Measurements from ENCODE around the gene CARD16. TPM values are rescaled to one million over a fixed set of nuclear protein-coding genes. Genes with fewer than 3 reads are reported as not detected.

CARD16 gene
- polyA plus RNA-seq, 1 experiment: 125 TPM

DNA sequence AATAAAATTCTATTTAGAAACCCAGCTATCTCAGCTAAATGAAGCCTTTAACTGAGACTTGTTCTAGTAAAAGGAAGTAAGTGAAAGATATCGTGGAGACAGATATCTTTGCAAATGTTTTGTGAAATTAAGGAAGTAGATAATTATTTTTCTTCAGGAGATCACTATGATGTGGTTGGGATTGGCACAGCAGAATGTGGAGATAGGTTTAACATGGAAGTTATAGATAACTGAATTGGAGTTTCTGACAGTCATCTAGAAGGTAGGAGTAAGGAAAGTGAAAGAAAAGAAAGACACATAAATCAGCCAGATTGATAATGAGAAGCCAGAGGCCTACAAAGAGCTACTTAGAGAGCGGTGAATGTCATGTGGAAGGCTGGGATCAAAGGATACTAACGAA, 17.5 kb downstream of the CARD16 start:
- ChIA-PET POLR2A (no interaction called here), CTCF (no interaction called here)
- TF ChIP-seq, protein P1, sequence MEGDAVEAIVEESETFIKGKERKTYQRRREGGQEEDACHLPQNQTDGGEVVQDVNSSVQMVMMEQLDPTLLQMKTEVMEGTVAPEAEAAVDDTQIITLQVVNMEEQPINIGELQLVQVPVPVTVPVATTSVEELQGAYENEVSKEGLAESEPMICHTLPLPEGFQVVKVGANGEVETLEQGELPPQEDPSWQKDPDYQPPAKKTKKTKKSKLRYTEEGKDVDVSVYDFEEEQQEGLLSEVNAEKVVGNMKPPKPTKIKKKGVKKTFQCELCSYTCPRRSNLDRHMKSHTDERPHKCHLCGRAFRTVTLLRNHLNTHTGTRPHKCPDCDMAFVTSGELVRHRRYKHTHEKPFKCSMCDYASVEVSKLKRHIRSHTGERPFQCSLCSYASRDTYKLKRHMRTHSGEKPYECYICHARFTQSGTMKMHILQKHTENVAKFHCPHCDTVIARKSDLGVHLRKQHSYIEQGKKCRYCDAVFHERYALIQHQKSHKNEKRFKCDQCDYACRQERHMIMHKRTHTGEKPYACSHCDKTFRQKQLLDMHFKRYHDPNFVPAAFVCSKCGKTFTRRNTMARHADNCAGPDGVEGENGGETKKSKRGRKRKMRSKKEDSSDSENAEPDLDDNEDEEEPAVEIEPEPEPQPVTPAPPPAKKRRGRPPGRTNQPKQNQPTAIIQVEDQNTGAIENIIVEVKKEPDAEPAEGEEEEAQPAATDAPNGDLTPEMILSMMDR (IDR thresholded peaks at IDR 0.05; ENCODE audit: low read depth, low read length): no peak
- Histone ChIP-seq H3K9me3 (ENCODE audit: control insufficient read depth, insufficient read depth, low read length) (no peaks in the 10 kb centered on the region), H3K4me3 (ENCODE audit: low read depth, low read length) (no peak overlapping the region), H3K27ac (ENCODE audit: low read depth, low read length) (no peak overlapping the region), H3K27me3 (ENCODE audit: control insufficient read depth, insufficient read depth, low read length) (no peaks in the 10 kb centered on the region)
- DNase-seq (ENCODE audit: low read depth, low spot score): no peak

GRCh38 chr11:105024394-105024793, 20.7 kb downstream of the CARD16 start:
- TF ChIP-seq, protein P1 (IDR thresholded peaks at IDR 0.05; ENCODE audit: low read depth, low read length): no peak
- Histone ChIP-seq H3K27me3 (ENCODE audit: control insufficient read depth, insufficient read depth, low read length) (no peaks in the 10 kb centered on the region), H3K27ac (ENCODE audit: low read depth, low read length) (no peak overlapping the region), H3K4me3 (ENCODE audit: low read depth, low read length) (no peak overlapping the region), H3K9me3 (ENCODE audit: control insufficient read depth, insufficient read depth, low read length) (no peaks in the 10 kb centered on the region)
- CTCF ChIA-PET: no interaction called here
- no peak for DNase-seq (ENCODE audit: low read depth, low spot score)
- POLR2A ChIA-PET: no interaction called here

DNA sequence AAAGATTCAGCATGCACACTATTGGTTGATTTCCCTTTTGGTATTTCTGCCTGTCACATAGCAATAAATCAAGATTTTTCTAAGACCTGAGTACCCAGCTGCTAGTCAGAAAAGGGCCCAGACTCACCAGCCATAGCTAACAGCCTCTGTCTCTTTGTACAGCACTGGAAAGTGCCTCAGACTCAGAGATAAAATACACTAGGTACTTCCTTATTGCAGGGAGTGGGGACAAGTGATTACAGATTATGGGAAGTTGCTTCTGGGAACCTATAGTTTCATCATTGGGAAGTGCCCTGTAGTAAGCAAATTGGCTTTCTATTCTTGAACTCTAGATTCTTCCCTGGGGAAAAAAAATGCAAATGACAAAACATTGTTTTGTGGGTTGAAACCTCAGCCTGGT, 22.1 kb downstream of the CARD16 start, which contains the start of gene CASP5:
CASP5 (minus strand) TSS at position 166 of the 400 bp plus-strand sequence; CDS start at position 134, 32 bp downstream.
- H3K27me3 ChIP-seq (ENCODE audit: control insufficient read depth, insufficient read depth, low read length): no peaks in the 10 kb centered on the region
- CTCF ChIA-PET: no interaction called here
- TF ChIP-seq, protein P1 (IDR thresholded peaks at IDR 0.05; ENCODE audit: low read depth, low read length): no peak
- no peaks in the 10 kb centered on the region for H3K9me3 ChIP-seq (ENCODE audit: control insufficient read depth, insufficient read depth, low read length)
- no peak within 1 kb of the TSS for H3K27ac ChIP-seq (ENCODE audit: low read depth, low read length)
- no peak for DNase-seq (ENCODE audit: low read depth, low spot score)
- no peak within 1 kb of the TSS for H3K4me3 ChIP-seq (ENCODE audit: low read depth, low read length)
- POLR2A ChIA-PET: no interaction called here

DNA sequence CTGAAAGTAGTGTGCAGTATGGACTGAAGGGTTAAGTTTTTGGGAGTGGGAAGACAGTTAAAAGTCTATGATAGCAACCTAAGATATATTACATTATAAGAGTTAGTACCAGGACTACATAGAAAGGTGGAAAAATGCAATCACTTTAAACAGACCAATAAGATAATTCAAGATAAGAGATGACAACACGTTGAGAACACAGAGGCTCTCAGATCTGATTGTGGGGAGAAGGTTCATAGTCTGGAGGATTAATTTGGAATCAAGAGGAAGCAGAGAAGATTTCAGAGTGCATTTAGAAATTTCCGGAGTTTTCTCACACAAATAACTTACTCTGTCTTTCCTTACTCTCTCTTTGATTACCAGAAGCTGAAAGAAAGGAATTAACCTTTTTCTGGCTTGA, 22.6 kb downstream of the CARD16 start:
- Histone ChIP-seq H3K27me3 (ENCODE audit: control insufficient read depth, insufficient read depth, low read length) (no peaks in the 10 kb centered on the region), H3K9me3 (ENCODE audit: control insufficient read depth, insufficient read depth, low read length) (no peaks in the 10 kb centered on the region), H3K27ac (ENCODE audit: low read depth, low read length) (no peak overlapping the region), H3K4me3 (ENCODE audit: low read depth, low read length) (no peak overlapping the region)
- ChIA-PET CTCF (no interaction called here), POLR2A (no interaction called here)
- TF ChIP-seq, protein P1 (IDR thresholded peaks at IDR 0.05; ENCODE audit: low read depth, low read length): no peak
- DNase-seq (ENCODE audit: low read depth, low spot score): no peak

DNA sequence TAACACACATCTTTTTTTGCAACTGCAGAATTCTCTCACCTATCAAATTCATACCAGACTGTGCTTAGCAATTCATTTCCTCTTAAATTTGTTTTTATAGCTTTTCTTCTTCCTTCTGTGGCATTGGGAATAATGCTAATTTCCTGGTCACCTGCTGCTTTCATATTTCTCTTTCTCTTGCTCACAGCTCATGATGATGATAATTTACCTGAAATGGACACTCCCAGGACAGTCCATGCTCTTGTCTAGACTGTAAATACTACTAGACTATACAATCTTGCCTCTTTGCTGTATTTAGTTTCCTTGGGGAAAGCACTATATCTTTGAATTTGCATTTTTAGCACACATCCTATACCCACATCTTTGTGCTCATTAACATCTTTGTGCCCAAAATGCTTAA, 37.7 kb downstream of the CARD16 start:
- CTCF ChIA-PET: no interaction called here
- Histone ChIP-seq H3K27me3 (ENCODE audit: control insufficient read depth, insufficient read depth, low read length) (no peaks in the 10 kb centered on the region), H3K27ac (ENCODE audit: low read depth, low read length) (no peak overlapping the region), H3K9me3 (ENCODE audit: control insufficient read depth, insufficient read depth, low read length) (no peaks in the 10 kb centered on the region), H3K4me3 (ENCODE audit: low read depth, low read length) (no peak overlapping the region)
- DNase-seq (ENCODE audit: low read depth, low spot score): no peak
- TF ChIP-seq, protein P1 (IDR thresholded peaks at IDR 0.05; ENCODE audit: low read depth, low read length): no peak
- POLR2A ChIA-PET: no interaction called here

Data from AG04450 (cell line).